PC-9 (cell line): Measurements from ENCODE around the gene CROCC2. TPM values are rescaled to one million over a fixed set of nuclear protein-coding genes. Genes with fewer than 3 reads are reported as not detected.

Experiments
- BruUV-seq: library from RNA; stranded (reverse); fragments of 400-500 nt; replicated peaks from 2 replicates; lab custom pipeline; 2021; lab: Mats Ljungman, UMichigan
- CTCF ChIA-PET: fragments of 300-600 bp; sonication (Branson Sonifier 250); formaldehyde crosslinking; loops from one replicate; lab custom pipeline; 2022; ENCODE audit warnings: antibody characterized with exemption; lab: Charles Lee
- POLR2A ChIA-PET: fragments of 300-600 bp; sonication (Branson Sonifier 250); formaldehyde crosslinking; loops from one replicate; lab custom pipeline; 2022; ENCODE audit warnings: antibody characterized with exemption; ENCODE audit not compliant: unreplicated experiment; lab: Charles Lee
- DNase-seq, 2 experiments: peaks; one replicate each; pipeline versions ENCODE4 v3.0.0 to v3.0.0-alpha.2; 2015 to 2022; ENCODE audit warnings: mixed read lengths in 1 of 2
- H2AFZ ChIP-seq: fragments of 200-600 bp; sonication (generic); 2 replicates; pipeline ENCODE4 v1.8.1; 2017; ENCODE audit warnings: antibody characterized with exemption
- H3F3A ChIP-seq: fragments of 200-600 bp; sonication (generic); 2 replicates; pipeline ENCODE4 v1.8.1; 2017; ENCODE audit warnings: antibody characterized with exemption, mild to moderate bottlenecking, low read depth; ENCODE audit not compliant: insufficient read depth
- H3K27ac ChIP-seq: fragments of 200-600 bp; sonication (generic); 2 replicates; pipeline ENCODE4 v1.6.1; 2016; ENCODE audit warnings: mixed run types
- H3K27me3 ChIP-seq: fragments of 200-600 bp; sonication (generic); 2 replicates; pipeline ENCODE4 v1.6.1; 2016; ENCODE audit warnings: low read depth, mixed run types; ENCODE audit not compliant: insufficient read depth
- H3K36me3 ChIP-seq: fragments of 200-600 bp; sonication (generic); 2 replicates; pipeline ENCODE4 v1.6.1; 2016; ENCODE audit warnings: low read depth, mixed run types
- H3K4me1 ChIP-seq: fragments of 200-600 bp; sonication (generic); replicated peaks from 2 replicates; pipeline ENCODE4 v1.6.1; 2016; ENCODE audit warnings: mixed run types; ENCODE audit not compliant: insufficient read depth
- H3K4me2 ChIP-seq: fragments of 200-600 bp; sonication (generic); 2 replicates; pipeline ENCODE4 v1.6.1; 2017; ENCODE audit warnings: mixed run types
- H3K4me3 ChIP-seq: fragments of 200-600 bp; sonication (generic); 2 replicates; pipeline ENCODE4 v1.6.1; 2016; ENCODE audit warnings: mixed run types
- H3K79me2 ChIP-seq: fragments of 200-600 bp; sonication (generic); 2 replicates; pipeline ENCODE4 v1.6.1; 2017; ENCODE audit warnings: low read depth, mixed run types
- H3K9me2 ChIP-seq: fragments of 200-600 bp; sonication (generic); 2 replicates; pipeline ENCODE4 v1.8.1; 2017; ENCODE audit warnings: mild to moderate bottlenecking; ENCODE audit not compliant: insufficient read depth
- H3K9me3 ChIP-seq: fragments of 200-600 bp; sonication (generic); 2 replicates; pipeline ENCODE4 v1.8.1; 2016; ENCODE audit warnings: low read depth; ENCODE audit not compliant: insufficient read depth
- H4K20me1 ChIP-seq: fragments of 200-600 bp; sonication (generic); 2 replicates; pipeline ENCODE4 v1.8.1; 2017; ENCODE audit not compliant: insufficient read depth
- CTCF ChIP-seq: fragments of 200-600 bp; sonication (generic); conservative IDR thresholded peaks from 2 replicates; pipeline ENCODE4 v1.6.1; 2017; ENCODE audit warnings: mixed run types, antibody characterized with exemption, mild to moderate bottlenecking, moderate library complexity
- EZH2 ChIP-seq: fragments of 200-600 bp; sonication (generic); IDR thresholded peaks from 2 replicates; pipeline ENCODE4 v1.8.0; 2017; ENCODE audit warnings: antibody characterized with exemption, low read depth
- intact Hi-C: fragments of 100-400 bp; cut with micrococcal nuclease; formaldehyde crosslinking; loops from one replicate; pipeline ENCODE4 v1.10.0; 2022; ENCODE audit not compliant: unreplicated experiment
- total RNA-seq: library from RNA; stranded (reverse); gene quantifications from 2 replicates; pipeline ENCODE4 v1.2.3, GENCODE V29; 2021

The CROCC2 gene
- total RNA-seq, 1 experiment from 2014 or later = not detected

DNA sequence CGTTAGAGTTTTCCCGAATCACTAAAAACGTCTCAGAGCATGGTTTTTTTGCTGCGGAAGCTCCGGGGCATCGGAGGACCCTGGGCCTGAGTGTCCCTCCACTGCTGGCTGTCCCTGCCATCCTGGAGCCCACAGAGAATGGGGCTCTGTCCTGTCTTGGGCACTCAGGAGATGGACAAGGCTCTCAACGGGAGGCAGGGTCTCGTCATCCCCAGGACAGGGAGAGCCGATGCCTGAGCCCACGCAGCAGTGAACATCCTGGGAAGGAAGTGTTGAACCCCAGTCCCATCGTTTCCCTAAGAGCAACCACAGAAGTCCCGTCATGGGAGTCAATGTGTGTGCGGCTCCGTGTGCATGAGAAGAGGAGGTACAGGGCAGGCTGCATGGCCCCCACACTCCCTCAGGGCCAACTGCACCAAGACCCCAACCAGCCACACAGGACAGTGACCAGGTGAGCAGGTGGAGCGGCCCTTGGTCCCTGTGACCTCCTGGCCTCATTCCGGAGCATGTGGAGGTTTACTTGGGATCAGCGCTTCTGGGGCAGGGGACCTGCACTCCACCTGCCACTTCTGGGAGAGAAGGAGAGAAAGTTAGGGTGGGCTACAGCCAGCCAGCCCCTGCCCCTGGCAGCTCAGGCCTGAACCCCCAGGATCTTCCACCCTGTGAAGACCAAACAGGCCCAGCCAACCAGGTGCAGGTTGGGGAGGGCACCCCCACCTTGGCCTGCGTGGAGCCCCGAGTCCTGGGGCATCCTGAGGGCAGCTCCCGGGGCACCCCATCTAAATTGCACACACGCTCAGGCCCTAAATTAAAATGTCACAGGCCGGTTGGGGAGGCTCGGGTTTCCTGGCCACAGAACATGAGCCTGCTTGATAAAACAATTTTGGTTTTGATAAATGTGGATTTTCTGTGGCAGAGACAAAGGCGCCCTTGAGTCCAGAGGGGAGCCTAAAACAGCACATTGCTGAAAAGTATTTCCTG, 89.2 kb downstream of the CROCC2 start:
- DNase-seq = no peak
- intact Hi-C loops = loop anchor here (5.0 kb wide), 1 partner anchor 67 kb away; no protein-coding TSS in a partner anchor
- H4K20me1 ChIP-seq = no peaks in the 10 kb centered on the region
- H3F3A ChIP-seq = peaks cover 5% of the 10 kb centered on the region; the same call in 1 of the 2 replicates
- no peak overlapping the region for H3K4me3 ChIP-seq
- ChIA-PET CTCF (interaction anchor here (0.7 kb wide), 1 partner anchor 18 kb away, joined by 3 read pairs; no protein-coding TSS in a partner anchor), POLR2A (no interaction called here)
- no peaks in the 10 kb centered on the region for H3K9me3 ChIP-seq
- TF ChIP-seq EZH2 (no peak), CTCF (no peak)
- H3K27me3 ChIP-seq = peaks cover 12% of the 10 kb centered on the region
- no peaks in the 10 kb centered on the region for H3K79me2 ChIP-seq
- H3K4me2 ChIP-seq = no peak overlapping the region
- peaks cover 19% of the 10 kb centered on the region for H3K4me1 ChIP-seq
- no peak overlapping the region for H2AFZ ChIP-seq
- no TSS peak for BruUV-seq
- H3K9me2 ChIP-seq = no peaks in the 10 kb centered on the region
- H3K27ac ChIP-seq = no peak overlapping the region
- H3K36me3 ChIP-seq = no peaks in the 10 kb centered on the region

DNA sequence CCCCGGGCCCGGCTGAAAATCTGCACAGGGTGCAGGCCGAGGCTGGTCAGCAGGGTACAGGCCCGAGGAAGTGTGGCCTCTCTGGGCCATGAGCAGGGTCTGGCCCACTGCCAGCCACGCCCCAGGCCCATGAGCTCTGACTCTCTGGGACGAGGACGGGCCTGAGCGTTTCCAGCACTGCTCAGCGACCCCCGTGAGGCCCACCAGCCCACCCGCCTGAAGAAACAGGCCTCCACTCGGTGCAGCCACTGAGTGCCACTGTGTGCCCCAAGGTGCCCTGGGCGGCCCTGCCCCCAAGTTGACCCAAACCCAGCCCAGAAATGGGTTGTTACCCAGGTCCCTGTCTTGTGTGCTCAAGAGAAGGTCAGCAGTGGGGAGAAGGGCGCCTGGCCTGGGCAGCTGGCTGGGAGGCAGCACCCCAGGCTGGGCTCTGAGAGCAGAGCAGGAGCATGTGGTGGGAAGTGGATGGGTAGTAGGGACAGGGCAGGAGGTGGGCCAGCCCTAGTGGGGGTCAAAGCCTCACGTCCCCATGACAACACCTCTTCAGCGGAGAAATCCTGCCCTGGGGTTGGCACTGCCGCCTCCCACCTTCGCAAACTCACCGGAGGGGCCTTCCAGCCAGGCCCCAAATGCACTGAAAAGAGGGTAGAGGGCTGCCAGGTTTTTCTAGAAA, 90.2 kb downstream of the CROCC2 start:
- ChIA-PET CTCF (interaction anchor here (0.7 kb wide), 1 partner anchor 17 kb away, joined by 3 read pairs; no protein-coding TSS in a partner anchor), POLR2A (no interaction called here)
- Histone ChIP-seq H3K4me2 (no peak overlapping the region), H3K4me1 (peaks cover 15% of the 10 kb centered on the region), H4K20me1 (no peaks in the 10 kb centered on the region), H3K27ac (no peak overlapping the region), H3K79me2 (no peaks in the 10 kb centered on the region), H3F3A (peaks cover 5% of the 10 kb centered on the region; the same call in 1 of the 2 replicates), H3K27me3 (peaks cover 19% of the 10 kb centered on the region), H3K9me2 (no peaks in the 10 kb centered on the region), H3K4me3 (no peak overlapping the region), H3K36me3 (no peaks in the 10 kb centered on the region), H3K9me3 (no peaks in the 10 kb centered on the region), H2AFZ (no peak overlapping the region)
- BruUV-seq = no TSS peak
- DNase-seq = no peak
- TF ChIP-seq CTCF (no peak), EZH2 (no peak)
- intact Hi-C loops = loop anchor here (5.0 kb wide), 1 partner anchor 66 kb away; no protein-coding TSS in a partner anchor

GRCh38 chr2:240996834-240997140, 90.7 kb downstream of the CROCC2 start:
- Histone ChIP-seq H3K36me3 (no peaks in the 10 kb centered on the region), H3K9me2 (no peaks in the 10 kb centered on the region), H3K4me1 (peaks cover 11% of the 10 kb centered on the region), H3K9me3 (no peaks in the 10 kb centered on the region), H3K27ac (no peak overlapping the region), H3K27me3 (peaks cover 19% of the 10 kb centered on the region), H3F3A (peaks cover 5% of the 10 kb centered on the region; the same call in 1 of the 2 replicates), H3K4me3 (no peak overlapping the region), H3K79me2 (no peaks in the 10 kb centered on the region), H2AFZ (no peak overlapping the region), H3K4me2 (no peak overlapping the region), H4K20me1 (no peaks in the 10 kb centered on the region)
- no TSS peak for BruUV-seq
- POLR2A ChIA-PET = no interaction called here
- intact Hi-C loops = loop anchor here (5.0 kb wide), 1 partner anchor 66 kb away; no protein-coding TSS in a partner anchor
- CTCF ChIA-PET = no interaction called here
- no peak for DNase-seq
- no peak for TF ChIP-seq EZH2
- no peak for TF ChIP-seq CTCF
